Neural cell (in vitro differentiated cells): ENCODE data around the gene KRTAP2-2. TPM values are rescaled to one million over a fixed set of nuclear protein-coding genes. Genes with fewer than 3 reads are reported as not detected.

ENCODE experiments used
- H2AFZ ChIP-seq: fragments of 200-600, 300-800 bp; sonication (generic), shearing (Covaris generic); 2 replicates; pipeline ENCODE4 v1.6.0; 2014; ENCODE audit warnings: low read depth, mild to moderate bottlenecking, antibody characterized with exemption, low read length, moderate library complexity
- H3F3A ChIP-seq: fragments of 200-600 bp; shearing (Covaris generic); 2 replicates; pipeline ENCODE4 v1.6.1; 2016; ENCODE audit warnings: mild to moderate bottlenecking, moderate library complexity, mixed read lengths, antibody characterized with exemption, low read length; ENCODE audit not compliant: insufficient read depth, poor library complexity, severe bottlenecking
- H3K27ac ChIP-seq: fragments of 200-600, 300-800 bp; sonication (generic), shearing (Covaris generic); 2 replicates; pipeline ENCODE4 v1.5.1; 2014; ENCODE audit warnings: mild to moderate bottlenecking, low read length, moderate library complexity
- H3K27me3 ChIP-seq: fragments of 300-800, 200-600 bp; sonication (generic), shearing (Covaris generic); 2 replicates; pipeline ENCODE4 v1.6.0; 2014; ENCODE audit warnings: mild to moderate bottlenecking, low read depth, low read length, moderate library complexity; ENCODE audit not compliant: insufficient read depth
- H3K36me3 ChIP-seq: fragments of 300-800, 200-600 bp; sonication (generic), shearing (Covaris generic); 2 replicates; pipeline ENCODE4 v1.5.1; 2014; ENCODE audit warnings: mild to moderate bottlenecking, antibody characterized with exemption, low read length, moderate library complexity; ENCODE audit not compliant: insufficient read depth
- H3K4me2 ChIP-seq: fragments of 300-800, 200-600 bp; sonication (generic), shearing (Covaris generic); 2 replicates; pipeline ENCODE4 v1.6.0; 2014; ENCODE audit warnings: mild to moderate bottlenecking, low read length
- H3K4me3 ChIP-seq: fragments of 300-800, 200-600 bp; sonication (generic), shearing (Covaris generic); 2 replicates; pipeline ENCODE4 v1.5.1; 2014; ENCODE audit warnings: mild to moderate bottlenecking, low read length, moderate library complexity
- H3K79me2 ChIP-seq: fragments of 200-600 bp; shearing (Covaris generic); replicated peaks from 2 replicates; pipeline ENCODE4 v1.6.0; 2014; ENCODE audit warnings: mild to moderate bottlenecking, low read length, moderate library complexity; ENCODE audit not compliant: insufficient read depth
- H3K9ac ChIP-seq: fragments of 300-800, 200-600 bp; sonication (generic), shearing (Covaris generic); 2 replicates; pipeline ENCODE4 v1.6.1; 2016; ENCODE audit warnings: mild to moderate bottlenecking, low read length, mixed read lengths
- H3K9me2 ChIP-seq: fragments of 200-600 bp; shearing (Covaris generic); 2 replicates; pipeline ENCODE4 v1.6.1; 2016; ENCODE audit warnings: mild to moderate bottlenecking, low read length, mixed read lengths; ENCODE audit not compliant: insufficient read depth
- H3K9me3 ChIP-seq: fragments of 200-600, 300-800 bp; sonication (generic), shearing (Covaris generic); 2 replicates; pipeline ENCODE4 v1.6.1; 2016; ENCODE audit warnings: mild to moderate bottlenecking, mixed run types, low read length, moderate library complexity, mixed read lengths
- H4K20me1 ChIP-seq: fragments of 200-600 bp; shearing (Covaris generic); 2 replicates; pipeline ENCODE4 v1.6.1; 2016; ENCODE audit warnings: mild to moderate bottlenecking, mixed run types; ENCODE audit not compliant: insufficient read depth
- CTCF ChIP-seq: fragments of 450-650 bp; IDR thresholded peaks from 2 replicates; pipeline ENCODE4 v1.5.1; 2014; ENCODE audit warnings: antibody characterized with exemption, mild to moderate bottlenecking, moderate library complexity; ENCODE audit not compliant: poor library complexity, severe bottlenecking
- EP300 ChIP-seq: fragments of 450-650 bp; conservative IDR thresholded peaks from 2 replicates; pipeline ENCODE4 v1.6.1; 2014; ENCODE audit warnings: antibody characterized with exemption, mild to moderate bottlenecking, moderate library complexity; ENCODE audit not compliant: poor library complexity, severe bottlenecking
- EZH2 ChIP-seq: fragments of 200-600, 300-800 bp; shearing (Covaris generic), sonication (generic); IDR thresholded peaks from 2 replicates; pipeline ENCODE4 v1.6.1; 2014; ENCODE audit warnings: antibody characterized with exemption, low read length, borderline replicate concordance, mild to moderate bottlenecking; ENCODE audit not compliant: insufficient read depth, poor library complexity, severe bottlenecking
- MXI1 ChIP-seq: fragments of 450-650 bp; conservative IDR thresholded peaks from 2 replicates; pipeline ENCODE4 v1.6.1; 2014; ENCODE audit warnings: antibody characterized with exemption, mild to moderate bottlenecking; ENCODE audit not compliant: poor library complexity, severe bottlenecking
- POLR2AphosphoS5 ChIP-seq: IDR thresholded peaks from 2 replicates; pipeline ENCODE4 v1.6.1; 2012
- RAD21 ChIP-seq: fragments of 450-650 bp; conservative IDR thresholded peaks from 2 replicates; pipeline ENCODE4 v1.6.1; 2014; ENCODE audit warnings: antibody characterized with exemption, mild to moderate bottlenecking, moderate library complexity
- REST ChIP-seq: IDR thresholded peaks from 2 replicates; pipeline ENCODE4 v1.6.1; 2012; ENCODE audit warnings: borderline replicate concordance
- SMC3 ChIP-seq: fragments of 450-650 bp; conservative IDR thresholded peaks from 2 replicates; pipeline ENCODE4 v1.6.1; 2014; ENCODE audit warnings: antibody characterized with exemption, mild to moderate bottlenecking, moderate library complexity; ENCODE audit not compliant: poor library complexity
- TAF1 ChIP-seq: IDR thresholded peaks from 2 replicates; pipeline ENCODE4 v1.6.1; 2012; ENCODE audit warnings: low read depth
- polyA plus RNA-seq: library from polyadenylated mRNA; depleted of rRNA; stranded (reverse); fragments of >200 nt; gene quantifications from 2 replicates; pipeline ENCODE4 v1.2.3, GENCODE V29; 2014

Gene KRTAP2-2
- polyA plus RNA-seq, 1 donor from 2014 or later: not detected

- Histone ChIP-seq H3K9me2 (no peaks in the 10 kb centered on the region), H3K4me2 (no peak overlapping the region), H3K79me2 (no peaks in the 10 kb centered on the region), H3K4me3 (no peak overlapping the region), H3F3A (no peaks in the 10 kb centered on the region), H3K36me3 (no peaks in the 10 kb centered on the region), H2AFZ (no peak overlapping the region), H3K27me3 (no peaks in the 10 kb centered on the region), H3K9me3 (no peaks in the 10 kb centered on the region), H3K27ac (no peak overlapping the region), H3K9ac (no peak overlapping the region), H4K20me1 (no peaks in the 10 kb centered on the region)
- TF ChIP-seq SMC3 (no peak), CTCF (no peak), POLR2AphosphoS5 (no peak), EZH2 (no peak), RAD21 (no peak), EP300 (no peak), TAF1 (no peak), REST (no peak), MXI1 (no peak)
Measured at GRCh38 chr17:41064301-41064700, 9.3 kb upstream of the KRTAP2-2 start.

GRCh38 chr17:41063449-41063848 is 8.4 kb upstream of the KRTAP2-2 start:
- H3K9me2 ChIP-seq: no peaks in the 10 kb centered on the region
- no peak for TF ChIP-seq EP300
- TF ChIP-seq MXI1: no peak
- TF ChIP-seq CTCF: no peak
- TF ChIP-seq RAD21: no peak
- no peak for TF ChIP-seq SMC3
- no peak overlapping the region for H3K4me2 ChIP-seq
- no peaks in the 10 kb centered on the region for H4K20me1 ChIP-seq
- no peaks in the 10 kb centered on the region for H3F3A ChIP-seq
- no peaks in the 10 kb centered on the region for H3K79me2 ChIP-seq
- no peak overlapping the region for H3K4me3 ChIP-seq
- H3K9ac ChIP-seq: no peak overlapping the region
- no peak overlapping the region for H2AFZ ChIP-seq
- H3K9me3 ChIP-seq: no peaks in the 10 kb centered on the region
- H3K27me3 ChIP-seq: no peaks in the 10 kb centered on the region
- H3K27ac ChIP-seq: no peak overlapping the region
- H3K36me3 ChIP-seq: no peaks in the 10 kb centered on the region
